OCI-LY7 (cell line): Measurements from ENCODE around the gene HSPB7.

Experiments used
- EZH2phosphoT487 ChIP-seq: fragments of 200-600 bp; sonication (generic); IDR thresholded peaks from 2 replicates; pipeline ENCODE4 v1.6.1; 2018; ENCODE audit warnings: low read depth, borderline replicate concordance, mild to moderate bottlenecking, mixed run types, antibody characterized with exemption, low read length, moderate library complexity, mixed read lengths
- TF ChIP-seq, protein P1 (sequence below): fragments of 200-600 bp; sonication (generic); conservative IDR thresholded peaks from 2 replicates; pipeline ENCODE4 v1.5.1; 2014; ENCODE audit warnings: mild to moderate bottlenecking, antibody characterized with exemption, low read length, moderate library complexity, mixed read lengths

DNA sequence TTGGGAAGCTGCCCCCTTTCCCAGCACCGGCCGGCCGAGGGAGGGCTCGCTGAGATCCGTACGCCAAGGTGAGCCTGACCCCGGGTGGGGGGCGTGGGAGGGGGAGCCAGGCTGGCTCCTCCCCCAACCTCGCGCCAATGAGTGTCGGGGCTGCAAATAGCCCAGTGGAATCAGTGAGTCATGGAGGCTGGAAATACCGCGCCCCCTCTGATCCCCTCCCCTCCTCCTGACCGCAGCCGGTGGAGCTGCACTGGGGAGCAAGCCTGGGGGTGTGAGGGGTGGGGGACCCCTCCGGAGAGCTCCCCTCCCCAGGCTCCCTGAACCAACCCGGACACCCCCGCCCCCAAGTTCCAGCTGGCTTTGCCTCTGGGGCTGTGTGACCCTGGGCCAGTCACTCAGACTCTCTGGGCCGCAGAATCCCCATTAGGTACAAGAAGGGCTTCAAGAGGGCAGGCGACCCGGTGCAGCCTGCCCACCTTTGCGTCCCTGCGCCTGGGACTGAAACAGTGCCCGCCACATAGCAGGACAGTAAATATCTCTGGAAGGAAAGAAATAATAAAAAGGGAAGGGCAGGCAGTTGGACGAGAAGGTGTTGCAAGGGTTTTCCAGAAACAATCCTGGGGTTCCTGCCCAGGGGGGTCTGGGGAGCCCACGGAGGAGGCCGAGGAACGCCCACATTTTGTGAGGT, 4.5 kb downstream of the HSPB7 start:
- TF ChIP-seq, protein P1, sequence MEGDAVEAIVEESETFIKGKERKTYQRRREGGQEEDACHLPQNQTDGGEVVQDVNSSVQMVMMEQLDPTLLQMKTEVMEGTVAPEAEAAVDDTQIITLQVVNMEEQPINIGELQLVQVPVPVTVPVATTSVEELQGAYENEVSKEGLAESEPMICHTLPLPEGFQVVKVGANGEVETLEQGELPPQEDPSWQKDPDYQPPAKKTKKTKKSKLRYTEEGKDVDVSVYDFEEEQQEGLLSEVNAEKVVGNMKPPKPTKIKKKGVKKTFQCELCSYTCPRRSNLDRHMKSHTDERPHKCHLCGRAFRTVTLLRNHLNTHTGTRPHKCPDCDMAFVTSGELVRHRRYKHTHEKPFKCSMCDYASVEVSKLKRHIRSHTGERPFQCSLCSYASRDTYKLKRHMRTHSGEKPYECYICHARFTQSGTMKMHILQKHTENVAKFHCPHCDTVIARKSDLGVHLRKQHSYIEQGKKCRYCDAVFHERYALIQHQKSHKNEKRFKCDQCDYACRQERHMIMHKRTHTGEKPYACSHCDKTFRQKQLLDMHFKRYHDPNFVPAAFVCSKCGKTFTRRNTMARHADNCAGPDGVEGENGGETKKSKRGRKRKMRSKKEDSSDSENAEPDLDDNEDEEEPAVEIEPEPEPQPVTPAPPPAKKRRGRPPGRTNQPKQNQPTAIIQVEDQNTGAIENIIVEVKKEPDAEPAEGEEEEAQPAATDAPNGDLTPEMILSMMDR = no peak
- no peak for TF ChIP-seq EZH2phosphoT487
